Keratinocyte (primary cell): Measurements from ENCODE around the gene L3MBTL4.

ENCODE experiments used
- CTCF ChIP-seq, 3 experiments: IDR thresholded peaks in 1 of 3; conservative IDR thresholded peaks in 1 of 3; optimal IDR thresholded peaks in 1 of 3; 2 replicates in 2 of 3; 3 replicates in 1 of 3; pipeline versions ENCODE3 to v1.5.1; 2011; ENCODE audit warnings: low read length in 3 of 3, mild to moderate bottlenecking in 3 of 3, moderate library complexity in 2 of 3, control low read depth in 1 of 3, inconsistent platforms in 1 of 3; ENCODE audit not compliant: insufficient read depth in 2 of 3; ENCODE audit errors: extremely low read depth in 1 of 3
- EZH2 ChIP-seq: IDR thresholded peaks from one replicate; pipeline ENCODE4 v1.6.1; 2012; ENCODE audit warnings: inconsistent platforms, mild to moderate bottlenecking, low read length, moderate library complexity

- TF ChIP-seq CTCF (optimal IDR thresholded peaks at IDR 0.05 in 1 of 3, IDR thresholded peaks at IDR 0.05 in 1 of 3, conservative IDR thresholded peaks at IDR 0.05 in 1 of 3; ENCODE audit: extremely low read depth in 1 of 3, insufficient read depth in 2 of 3, low read length in 3 of 3) (no peak), EZH2 (no peak)
Observed at GRCh38 chr18:6427286-6427685, 12.6 kb upstream of the L3MBTL4 start.
